ENCODE measurements around the gene P2RX6. TPM values are rescaled to one million over a fixed set of nuclear protein-coding genes. Genes with fewer than 3 reads are reported as not detected.

Gene P2RX6
- total RNA-seq, 2 donors from 2014 or later, result 1.0 to 5.4 TPM

- Histone ChIP-seq H3K9me3 (no peaks in the 10 kb centered on the region), H3K4me3 (no peak overlapping the region), H3K27me3 (no peaks in the 10 kb centered on the region), H3K36me3 (peaks cover 78% of the 10 kb centered on the region), H3K4me1 (peaks cover 0 to 9% of the 10 kb centered on the region in 2 donors), H3K27ac (no peak overlapping the region)
- TF ChIP-seq, protein P1, sequence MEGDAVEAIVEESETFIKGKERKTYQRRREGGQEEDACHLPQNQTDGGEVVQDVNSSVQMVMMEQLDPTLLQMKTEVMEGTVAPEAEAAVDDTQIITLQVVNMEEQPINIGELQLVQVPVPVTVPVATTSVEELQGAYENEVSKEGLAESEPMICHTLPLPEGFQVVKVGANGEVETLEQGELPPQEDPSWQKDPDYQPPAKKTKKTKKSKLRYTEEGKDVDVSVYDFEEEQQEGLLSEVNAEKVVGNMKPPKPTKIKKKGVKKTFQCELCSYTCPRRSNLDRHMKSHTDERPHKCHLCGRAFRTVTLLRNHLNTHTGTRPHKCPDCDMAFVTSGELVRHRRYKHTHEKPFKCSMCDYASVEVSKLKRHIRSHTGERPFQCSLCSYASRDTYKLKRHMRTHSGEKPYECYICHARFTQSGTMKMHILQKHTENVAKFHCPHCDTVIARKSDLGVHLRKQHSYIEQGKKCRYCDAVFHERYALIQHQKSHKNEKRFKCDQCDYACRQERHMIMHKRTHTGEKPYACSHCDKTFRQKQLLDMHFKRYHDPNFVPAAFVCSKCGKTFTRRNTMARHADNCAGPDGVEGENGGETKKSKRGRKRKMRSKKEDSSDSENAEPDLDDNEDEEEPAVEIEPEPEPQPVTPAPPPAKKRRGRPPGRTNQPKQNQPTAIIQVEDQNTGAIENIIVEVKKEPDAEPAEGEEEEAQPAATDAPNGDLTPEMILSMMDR (IDR thresholded peaks at IDR 0.05), result no peak
- no peak for DNase-seq (ENCODE audit: low spot score)
Observed at GRCh38 chr22:20995329-20996030, 19.5 kb upstream of the P2RX6 start.

GRCh38 chr22:20996031-20996410 is 18.9 kb upstream of the P2RX6 start:
- Histone ChIP-seq H3K27ac (no peak overlapping the region), H3K4me3 (no peak overlapping the region), H3K9me3 (no peaks in the 10 kb centered on the region), H3K36me3 (peaks cover 72% of the 10 kb centered on the region), H3K4me1 (peaks cover 0 to 15% of the 10 kb centered on the region in 2 donors), H3K27me3 (no peaks in the 10 kb centered on the region)
- TF ChIP-seq, protein P1 (IDR thresholded peaks at IDR 0.05), result no peak
- no peak for DNase-seq (ENCODE audit: low spot score)

DNA sequence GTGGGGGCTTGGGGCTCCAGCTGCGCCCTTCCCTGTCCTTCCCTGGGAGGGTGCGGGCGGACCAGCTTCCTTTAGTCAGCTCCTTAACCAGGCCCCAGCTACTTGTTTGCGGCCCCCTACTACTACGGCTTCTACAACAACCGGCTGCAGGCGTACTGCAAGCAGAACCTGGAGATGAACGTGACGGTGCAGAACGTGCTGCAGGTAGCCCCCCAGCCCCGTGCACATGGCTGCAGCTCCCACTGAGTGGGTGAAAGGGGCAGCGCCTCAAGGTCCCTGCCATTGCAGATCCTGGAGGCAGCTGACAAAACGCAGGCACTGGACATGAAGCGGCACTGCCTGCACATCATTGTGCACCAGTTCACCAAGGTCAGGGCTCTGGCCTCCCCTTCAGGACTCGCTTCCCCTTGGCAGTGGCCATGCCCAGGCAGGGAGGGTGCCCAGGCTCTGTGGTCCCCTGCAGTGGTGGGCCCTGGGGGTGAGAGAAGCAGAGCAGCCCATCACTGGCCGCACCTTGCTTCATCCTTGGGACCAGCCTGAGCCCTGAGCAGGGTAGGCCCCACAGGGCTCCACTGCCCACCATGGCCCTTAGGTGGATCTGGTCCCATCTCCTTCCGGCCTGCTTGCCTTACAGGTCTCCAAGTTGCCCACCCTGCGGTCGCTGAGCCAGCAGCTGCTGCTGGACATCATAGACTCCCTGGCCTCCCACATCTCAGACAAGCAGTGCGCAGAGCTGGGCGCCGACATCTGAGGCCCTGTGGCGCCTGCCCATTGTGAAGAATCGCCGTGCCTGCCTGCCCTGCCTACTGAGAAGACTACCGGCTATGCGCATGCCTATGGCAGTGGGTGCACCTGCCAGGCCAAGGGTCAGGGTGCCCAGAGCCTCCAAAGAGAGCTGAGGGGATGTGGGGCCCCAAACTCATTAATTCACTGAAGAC is 18.1 kb upstream of the P2RX6 start:
- Histone ChIP-seq H3K27me3 (no peaks in the 10 kb centered on the region), H3K4me3 (no peak overlapping the region), H3K36me3 (peaks cover 64% of the 10 kb centered on the region), H3K4me1 (peaks cover 0 to 19% of the 10 kb centered on the region in 2 donors), H3K9me3 (no peaks in the 10 kb centered on the region), H3K27ac (no peak overlapping the region)
- no peak for DNase-seq (ENCODE audit: low spot score)
- TF ChIP-seq, protein P1 (IDR thresholded peaks at IDR 0.05), result no peak

- H3K27me3 ChIP-seq, result no peaks in the 10 kb centered on the region
- H3K27ac ChIP-seq, result no peak overlapping the region
- peaks cover 56% of the 10 kb centered on the region for H3K36me3 ChIP-seq
- no peaks in the 10 kb centered on the region for H3K9me3 ChIP-seq
- no peak overlapping the region for H3K4me3 ChIP-seq
- H3K4me1 ChIP-seq, result peaks cover 0 to 20% of the 10 kb centered on the region in 2 donors
- no peak for DNase-seq (ENCODE audit: low spot score)
- TF ChIP-seq, protein P1 (IDR thresholded peaks at IDR 0.05), result no peak
Observed at GRCh38 chr22:20997536-20998257, 17.3 kb upstream of the P2RX6 start.

- no peak for DNase-seq (ENCODE audit: low spot score)
- Histone ChIP-seq H3K27me3 (no peaks in the 10 kb centered on the region), H3K4me1 (peaks cover 0 to 30% of the 10 kb centered on the region in 2 donors), H3K27ac (no peak overlapping the region), H3K4me3 (no peak overlapping the region), H3K36me3 (peaks cover 53% of the 10 kb centered on the region), H3K9me3 (no peaks in the 10 kb centered on the region)
- TF ChIP-seq, protein P1 (IDR thresholded peaks at IDR 0.05), result no peak
Observed at GRCh38 chr22:20998411-20999336, 16.3 kb upstream of the P2RX6 start.
